Measurements from ENCODE around the gene TCF7L2.

DNA sequence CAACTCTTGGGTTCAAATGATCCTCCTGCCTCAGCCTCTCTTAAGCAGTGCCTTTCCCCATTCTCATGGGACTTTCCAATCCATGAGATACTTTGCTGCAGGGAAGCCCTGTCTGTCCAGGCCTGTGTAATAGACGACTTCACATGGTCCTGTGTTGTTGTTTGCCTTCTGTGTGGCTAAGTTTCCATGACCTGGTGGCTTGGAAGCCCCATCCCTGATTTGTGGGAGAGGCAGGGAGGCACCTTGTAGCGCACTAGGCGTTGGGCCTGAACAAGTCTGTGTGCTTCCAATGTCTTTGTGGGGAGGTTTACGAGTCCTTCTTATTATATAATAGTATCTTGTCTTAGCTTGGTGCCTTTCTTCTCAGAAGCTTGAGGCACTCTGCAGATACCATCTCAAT, 49.1 kb downstream of the TCF7L2 start:
- TF ChIP-seq, protein P1, sequence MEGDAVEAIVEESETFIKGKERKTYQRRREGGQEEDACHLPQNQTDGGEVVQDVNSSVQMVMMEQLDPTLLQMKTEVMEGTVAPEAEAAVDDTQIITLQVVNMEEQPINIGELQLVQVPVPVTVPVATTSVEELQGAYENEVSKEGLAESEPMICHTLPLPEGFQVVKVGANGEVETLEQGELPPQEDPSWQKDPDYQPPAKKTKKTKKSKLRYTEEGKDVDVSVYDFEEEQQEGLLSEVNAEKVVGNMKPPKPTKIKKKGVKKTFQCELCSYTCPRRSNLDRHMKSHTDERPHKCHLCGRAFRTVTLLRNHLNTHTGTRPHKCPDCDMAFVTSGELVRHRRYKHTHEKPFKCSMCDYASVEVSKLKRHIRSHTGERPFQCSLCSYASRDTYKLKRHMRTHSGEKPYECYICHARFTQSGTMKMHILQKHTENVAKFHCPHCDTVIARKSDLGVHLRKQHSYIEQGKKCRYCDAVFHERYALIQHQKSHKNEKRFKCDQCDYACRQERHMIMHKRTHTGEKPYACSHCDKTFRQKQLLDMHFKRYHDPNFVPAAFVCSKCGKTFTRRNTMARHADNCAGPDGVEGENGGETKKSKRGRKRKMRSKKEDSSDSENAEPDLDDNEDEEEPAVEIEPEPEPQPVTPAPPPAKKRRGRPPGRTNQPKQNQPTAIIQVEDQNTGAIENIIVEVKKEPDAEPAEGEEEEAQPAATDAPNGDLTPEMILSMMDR (IDR thresholded peaks at IDR 0.05), result no peak
- TF ChIP-seq SIN3A (IDR thresholded peaks at IDR 0.05; ENCODE audit: borderline replicate concordance, insufficient read depth, low read depth, low read length), result no peak
- TF ChIP-seq POLR2AphosphoS5 (IDR thresholded peaks at IDR 0.05; ENCODE audit: low read depth, low read length), result no peak
- TF ChIP-seq, protein P2, sequence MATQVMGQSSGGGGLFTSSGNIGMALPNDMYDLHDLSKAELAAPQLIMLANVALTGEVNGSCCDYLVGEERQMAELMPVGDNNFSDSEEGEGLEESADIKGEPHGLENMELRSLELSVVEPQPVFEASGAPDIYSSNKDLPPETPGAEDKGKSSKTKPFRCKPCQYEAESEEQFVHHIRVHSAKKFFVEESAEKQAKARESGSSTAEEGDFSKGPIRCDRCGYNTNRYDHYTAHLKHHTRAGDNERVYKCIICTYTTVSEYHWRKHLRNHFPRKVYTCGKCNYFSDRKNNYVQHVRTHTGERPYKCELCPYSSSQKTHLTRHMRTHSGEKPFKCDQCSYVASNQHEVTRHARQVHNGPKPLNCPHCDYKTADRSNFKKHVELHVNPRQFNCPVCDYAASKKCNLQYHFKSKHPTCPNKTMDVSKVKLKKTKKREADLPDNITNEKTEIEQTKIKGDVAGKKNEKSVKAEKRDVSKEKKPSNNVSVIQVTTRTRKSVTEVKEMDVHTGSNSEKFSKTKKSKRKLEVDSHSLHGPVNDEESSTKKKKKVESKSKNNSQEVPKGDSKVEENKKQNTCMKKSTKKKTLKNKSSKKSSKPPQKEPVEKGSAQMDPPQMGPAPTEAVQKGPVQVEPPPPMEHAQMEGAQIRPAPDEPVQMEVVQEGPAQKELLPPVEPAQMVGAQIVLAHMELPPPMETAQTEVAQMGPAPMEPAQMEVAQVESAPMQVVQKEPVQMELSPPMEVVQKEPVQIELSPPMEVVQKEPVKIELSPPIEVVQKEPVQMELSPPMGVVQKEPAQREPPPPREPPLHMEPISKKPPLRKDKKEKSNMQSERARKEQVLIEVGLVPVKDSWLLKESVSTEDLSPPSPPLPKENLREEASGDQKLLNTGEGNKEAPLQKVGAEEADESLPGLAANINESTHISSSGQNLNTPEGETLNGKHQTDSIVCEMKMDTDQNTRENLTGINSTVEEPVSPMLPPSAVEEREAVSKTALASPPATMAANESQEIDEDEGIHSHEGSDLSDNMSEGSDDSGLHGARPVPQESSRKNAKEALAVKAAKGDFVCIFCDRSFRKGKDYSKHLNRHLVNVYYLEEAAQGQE (IDR thresholded peaks at IDR 0.05; ENCODE audit: insufficient read depth in 1 of 2, low read depth in 2 of 2, low read length in 1 of 2), result no peak
